HUES64 (cell line): ENCODE data around the gene SLC1A1.

ENCODE experiments used
- H3K27ac ChIP-seq: 2 replicates; pipeline ENCODE4 v1.7.0; 2013; ENCODE audit warnings: low read depth, low read length, inconsistent platforms
- H3K27me3 ChIP-seq: 2 replicates; pipeline ENCODE4 v1.6.1; 2013; ENCODE audit warnings: mild to moderate bottlenecking, low read length; ENCODE audit not compliant: insufficient read depth
- H3K36me3 ChIP-seq: 2 replicates; pipeline ENCODE4 v1.6.1; 2013; ENCODE audit warnings: mild to moderate bottlenecking, low read length; ENCODE audit not compliant: insufficient read depth
- H3K4me1 ChIP-seq: 2 replicates; pipeline ENCODE4 v1.6.1; 2013; ENCODE audit warnings: mild to moderate bottlenecking, low read length, moderate library complexity; ENCODE audit not compliant: insufficient read depth
- H3K4me3 ChIP-seq: 2 replicates; pipeline ENCODE4 v1.5.1; 2013; ENCODE audit warnings: mild to moderate bottlenecking, low read length, moderate library complexity
- H3K9ac ChIP-seq: 2 replicates; pipeline ENCODE4 v1.6.1; 2013; ENCODE audit warnings: mild to moderate bottlenecking, low read depth, low read length
- H3K9me3 ChIP-seq: 2 replicates; pipeline ENCODE4 v1.6.1; 2013; ENCODE audit warnings: low read depth, low read length; ENCODE audit not compliant: insufficient read depth
- WGBS: fragments of 150-250, 120-280 bp; methylation state at CpG from one replicate; pipeline ENCODE4 v1.1.7; 2013; ENCODE audit warnings: missing lambda C conversion rate; 5-methylcytosine and 5-hydroxymethylcytosine counted together

Gene SLC1A1

GRCh38 chr9:4503103-4503502 is 12.8 kb downstream of the SLC1A1 start:
- WGBS: 90% methylated on average over 2 of the region's 2 CpGs
- Histone ChIP-seq H3K36me3 (no peaks in the 10 kb centered on the region), H3K4me3 (no peak overlapping the region), H3K9ac (no peak overlapping the region), H3K27me3 (no peaks in the 10 kb centered on the region), H3K27ac (no peak overlapping the region), H3K4me1 (no peaks in the 10 kb centered on the region), H3K9me3 (no peaks in the 10 kb centered on the region)

GRCh38 chr9:4504250-4504649 is 14.0 kb downstream of the SLC1A1 start:
- WGBS: 95% methylated on average over 4 of the region's 4 CpGs
- no peak overlapping the region for H3K9ac ChIP-seq
- H3K27me3 ChIP-seq: no peaks in the 10 kb centered on the region
- H3K36me3 ChIP-seq: no peaks in the 10 kb centered on the region
- no peak overlapping the region for H3K27ac ChIP-seq
- H3K4me1 ChIP-seq: no peaks in the 10 kb centered on the region
- H3K4me3 ChIP-seq: no peak overlapping the region
- H3K9me3 ChIP-seq: no peaks in the 10 kb centered on the region

- WGBS: 92% methylated on average over 1 of the region's 1 CpG
- H3K27me3 ChIP-seq: no peaks in the 10 kb centered on the region
- no peaks in the 10 kb centered on the region for H3K4me1 ChIP-seq
- no peak overlapping the region for H3K27ac ChIP-seq
- H3K36me3 ChIP-seq: no peaks in the 10 kb centered on the region
- H3K9me3 ChIP-seq: no peaks in the 10 kb centered on the region
- H3K9ac ChIP-seq: no peak overlapping the region
- H3K4me3 ChIP-seq: no peak overlapping the region
Observed at GRCh38 chr9:4506490-4506889, 16.2 kb downstream of the SLC1A1 start.

GRCh38 chr9:4507306-4508130 is 17.2 kb downstream of the SLC1A1 start:
- Histone ChIP-seq H3K9ac (no peak overlapping the region), H3K4me3 (no peak overlapping the region), H3K27ac (no peak overlapping the region), H3K4me1 (no peaks in the 10 kb centered on the region), H3K36me3 (no peaks in the 10 kb centered on the region), H3K27me3 (no peaks in the 10 kb centered on the region), H3K9me3 (no peaks in the 10 kb centered on the region)
- WGBS: 79% methylated on average over 9 of the region's 9 CpGs

DNA sequence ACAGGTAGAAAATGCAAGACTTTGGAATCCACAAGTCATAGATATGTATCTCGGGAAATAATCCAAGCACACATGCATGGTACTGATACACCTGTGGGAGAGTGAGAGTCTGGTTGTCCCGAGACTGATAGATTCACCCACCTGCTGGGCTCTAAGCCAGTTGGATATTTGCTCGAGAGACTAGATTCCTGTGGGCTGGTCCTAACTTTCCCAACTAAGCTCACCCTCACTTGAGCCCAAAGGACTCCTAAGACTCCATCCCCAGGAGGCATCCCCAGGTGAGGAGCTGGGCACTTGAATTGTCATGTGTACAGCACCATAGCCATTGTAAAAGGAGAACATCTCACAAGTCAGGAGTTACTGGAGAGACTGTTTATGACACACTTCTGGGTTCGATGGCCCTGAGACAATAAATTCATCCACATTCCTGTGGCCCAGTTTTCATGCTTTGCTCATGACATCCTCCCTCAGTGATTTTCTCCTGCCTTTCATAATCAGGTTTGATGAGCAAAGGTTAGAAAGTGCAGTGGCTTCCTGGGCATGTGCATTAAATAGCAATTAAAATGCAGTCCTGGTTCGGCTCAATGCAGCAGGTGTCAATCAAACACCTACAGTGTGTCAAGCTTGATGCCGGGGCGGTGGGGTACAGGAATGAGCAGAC is 18.1 kb downstream of the SLC1A1 start:
- no peak overlapping the region for H3K27ac ChIP-seq
- no peak overlapping the region for H3K4me3 ChIP-seq
- H3K9ac ChIP-seq: no peak overlapping the region
- no peaks in the 10 kb centered on the region for H3K9me3 ChIP-seq
- H3K36me3 ChIP-seq: no peaks in the 10 kb centered on the region
- H3K27me3 ChIP-seq: no peaks in the 10 kb centered on the region
- WGBS: 89% methylated on average over 7 of the region's 7 CpGs
- 0 out of 2 replicates have a peak, but pooled peaks cover under 1% of the 10 kb centered on the region for H3K4me1 ChIP-seq

- Histone ChIP-seq H3K27me3 (no peaks in the 10 kb centered on the region), H3K36me3 (no peaks in the 10 kb centered on the region), H3K4me3 (no peak overlapping the region), H3K9me3 (no peaks in the 10 kb centered on the region), H3K27ac (no peak overlapping the region), H3K9ac (no peak overlapping the region), H3K4me1 (peaks cover 8% of the 10 kb centered on the region)
- 87% methylated on average over 2 of the region's 3 CpGs for WGBS
Observed at GRCh38 chr9:4508907-4509589, 18.8 kb downstream of the SLC1A1 start.

DNA sequence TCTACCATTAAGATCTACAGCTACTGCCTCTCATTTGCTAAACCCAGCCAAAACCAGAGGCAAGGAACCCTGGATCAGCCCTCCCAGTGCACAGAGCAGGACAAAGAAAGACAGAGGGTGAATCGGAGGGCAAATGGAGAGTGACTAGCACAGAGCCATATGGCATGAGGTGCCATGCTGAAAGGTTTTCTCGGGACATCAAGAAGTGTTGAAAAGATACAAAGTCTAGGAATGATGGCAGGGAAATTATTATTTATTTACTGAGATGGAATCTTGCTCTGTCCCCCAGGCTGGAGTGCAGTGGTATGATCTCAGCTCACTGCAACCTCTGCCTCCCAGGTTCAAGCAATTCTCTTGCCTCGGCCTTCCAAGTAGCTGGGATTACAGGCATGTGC is 19.3 kb downstream of the SLC1A1 start:
- no peak overlapping the region for H3K9ac ChIP-seq
- 95% methylated on average over 3 of the region's 3 CpGs for WGBS
- peaks cover 13% of the 10 kb centered on the region for H3K4me1 ChIP-seq
- no peak overlapping the region for H3K27ac ChIP-seq
- no peak overlapping the region for H3K4me3 ChIP-seq
- H3K9me3 ChIP-seq: no peaks in the 10 kb centered on the region
- no peaks in the 10 kb centered on the region for H3K36me3 ChIP-seq
- H3K27me3 ChIP-seq: no peaks in the 10 kb centered on the region

GRCh38 chr9:4510546-4511322 is 20.5 kb downstream of the SLC1A1 start:
- Histone ChIP-seq H3K4me3 (no peak overlapping the region), H3K4me1 (peaks cover 23% of the 10 kb centered on the region), H3K27me3 (no peaks in the 10 kb centered on the region), H3K9ac (no peak overlapping the region), H3K27ac (no peak overlapping the region), H3K9me3 (no peaks in the 10 kb centered on the region), H3K36me3 (no peaks in the 10 kb centered on the region)
- 89% methylated on average over 4 of the region's 4 CpGs for WGBS

DNA sequence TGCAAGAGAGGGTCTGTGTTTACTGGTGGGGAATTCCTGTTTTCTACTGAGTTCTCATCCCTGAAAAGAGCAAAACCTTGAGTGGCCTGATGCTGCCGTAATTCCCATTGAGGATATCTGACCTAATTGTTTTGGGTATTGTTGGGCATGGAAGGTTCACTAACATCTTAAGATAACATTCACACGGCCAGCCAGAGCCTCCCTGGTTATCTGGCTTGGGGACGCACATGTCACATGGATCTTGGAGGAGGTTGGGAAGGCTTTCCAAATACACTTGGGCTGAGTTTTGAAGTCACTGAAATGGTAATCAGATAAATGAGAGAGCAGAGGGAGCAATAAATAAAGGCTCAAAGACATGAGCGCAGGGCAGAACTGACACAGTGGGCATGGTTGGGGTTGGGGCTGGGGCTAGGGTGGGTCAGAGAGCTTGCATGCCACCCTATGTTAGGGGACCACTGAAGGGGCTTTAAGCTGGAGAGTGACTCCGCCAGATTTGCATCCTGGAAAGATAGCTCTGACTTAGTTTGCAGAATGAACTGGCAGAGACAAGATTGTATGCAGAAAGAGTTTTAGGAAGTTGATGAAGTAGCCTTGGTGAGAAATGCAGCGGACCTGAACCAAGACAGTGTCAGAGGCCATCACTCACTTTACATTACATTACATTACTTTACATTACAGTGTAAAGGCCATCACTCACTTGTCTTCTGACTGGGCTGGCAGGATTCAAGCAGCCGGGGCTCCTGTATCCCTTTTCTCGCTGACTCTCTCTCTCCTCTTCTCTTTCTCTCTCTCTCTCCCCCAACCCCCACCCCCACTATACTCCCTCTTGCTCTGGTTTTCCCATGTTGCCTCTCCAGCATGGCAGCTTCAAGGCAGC is 24.2 kb downstream of the SLC1A1 start:
- no peaks in the 10 kb centered on the region for H3K27me3 ChIP-seq
- H3K9ac ChIP-seq: no peak overlapping the region
- no peaks in the 10 kb centered on the region for H3K9me3 ChIP-seq
- H3K36me3 ChIP-seq: no peaks in the 10 kb centered on the region
- H3K27ac ChIP-seq: peak overlapping the region; percentile 55; the same call in 1 of the 2 replicates
- H3K4me1 ChIP-seq: peaks cover 29% of the 10 kb centered on the region
- H3K4me3 ChIP-seq: no peak overlapping the region; the same call in 1 of the 2 replicates
- 43% methylated on average over 8 of the region's 8 CpGs for WGBS

- Histone ChIP-seq H3K27me3 (no peaks in the 10 kb centered on the region), H3K9ac (no peak overlapping the region), H3K36me3 (no peaks in the 10 kb centered on the region), H3K9me3 (no peaks in the 10 kb centered on the region), H3K27ac (no peak overlapping the region), H3K4me1 (peaks cover 29% of the 10 kb centered on the region), H3K4me3 (no peak overlapping the region)
- WGBS: 100% methylated on average over 1 of the region's 1 CpG
Observed at GRCh38 chr9:4515958-4516375, 25.7 kb downstream of the SLC1A1 start.
